GM19043 (cell line): ENCODE measurements around the gene SLC12A7.
"Not testable (repeated sequence)": the region's sequence is repeated elsewhere in the genome, so short reads cannot be mapped to it uniquely, and the experiment has no call there.

Experiments used
- ATAC-seq: cut with Tn5 transposase; IDR thresholded peaks from one replicate; pipeline ENCODE4 v1.9.1; 2021; ENCODE audit warnings: low read depth; ENCODE audit not compliant: unreplicated experiment

Gene SLC12A7

DNA sequence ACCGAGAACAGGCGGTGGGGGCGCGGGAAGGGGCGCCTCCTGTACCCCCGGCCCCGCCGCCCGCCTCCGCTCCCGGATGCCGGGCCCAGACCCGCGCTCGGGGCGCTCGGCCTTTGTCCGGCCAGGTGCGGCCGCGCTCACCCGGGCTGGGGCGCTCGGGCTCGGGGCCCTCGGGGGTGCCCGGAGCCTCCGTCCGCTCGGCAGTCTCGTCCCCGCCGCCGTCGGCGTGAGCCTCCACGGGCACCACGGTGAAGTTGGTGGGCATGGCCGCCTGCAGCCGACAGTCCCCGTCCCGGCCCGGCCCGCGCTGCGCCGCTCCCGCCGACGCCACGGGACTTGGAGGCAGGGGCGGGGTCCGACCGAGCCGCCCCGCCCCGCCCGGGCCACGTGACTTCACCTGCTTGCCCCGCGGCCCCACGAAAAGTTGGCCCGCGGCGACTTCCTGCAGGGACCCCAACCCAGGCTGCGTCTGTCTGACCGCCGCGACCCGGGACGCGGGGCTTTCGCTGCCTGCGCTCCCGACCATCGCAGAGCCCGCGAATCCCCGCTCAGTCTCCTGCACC, at the start of gene SLC12A7:
Gene SLC12A7 (minus strand): TSS at position 337 of the 563 bp plus-strand sequence. CDS start 72 bp downstream, at position 265.
- peak; percentile 65 for ATAC-seq

DNA sequence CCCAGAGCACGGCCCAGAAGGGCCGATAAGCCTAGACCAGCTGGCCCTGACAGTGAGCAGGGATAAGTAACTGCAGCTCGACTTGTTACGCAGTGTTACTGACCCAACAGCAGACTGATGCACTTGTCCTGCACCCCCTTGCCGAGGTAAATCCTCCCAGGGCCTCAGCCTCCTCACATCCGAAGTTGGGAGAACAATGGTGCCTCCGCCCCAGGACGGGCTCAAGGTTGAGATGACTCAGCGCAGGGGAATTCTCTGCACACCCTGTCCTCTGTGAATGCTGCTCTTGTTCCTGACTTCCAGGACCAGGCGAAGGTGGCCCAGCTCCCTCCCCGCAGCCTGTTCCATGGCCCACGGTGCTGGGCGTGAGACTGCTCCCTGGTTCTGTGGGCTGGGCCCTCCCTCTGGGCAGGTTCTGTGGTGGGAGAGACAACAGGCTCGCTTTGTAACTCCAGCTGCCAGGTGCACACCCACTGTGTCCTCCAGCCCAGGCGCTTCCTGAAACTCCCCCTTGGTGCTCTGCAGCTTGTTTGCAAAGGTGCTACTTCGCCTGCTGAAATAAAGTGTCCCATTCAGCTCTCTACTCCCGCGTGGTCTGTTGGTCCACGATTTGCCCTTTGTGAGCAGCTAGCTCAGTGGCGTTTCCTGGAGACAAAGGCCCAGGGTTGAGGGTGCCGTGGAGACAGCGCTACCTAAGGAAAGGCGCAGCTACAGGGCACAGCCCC, 49.4 kb upstream of the SLC12A7 start:
- no peak for ATAC-seq

DNA sequence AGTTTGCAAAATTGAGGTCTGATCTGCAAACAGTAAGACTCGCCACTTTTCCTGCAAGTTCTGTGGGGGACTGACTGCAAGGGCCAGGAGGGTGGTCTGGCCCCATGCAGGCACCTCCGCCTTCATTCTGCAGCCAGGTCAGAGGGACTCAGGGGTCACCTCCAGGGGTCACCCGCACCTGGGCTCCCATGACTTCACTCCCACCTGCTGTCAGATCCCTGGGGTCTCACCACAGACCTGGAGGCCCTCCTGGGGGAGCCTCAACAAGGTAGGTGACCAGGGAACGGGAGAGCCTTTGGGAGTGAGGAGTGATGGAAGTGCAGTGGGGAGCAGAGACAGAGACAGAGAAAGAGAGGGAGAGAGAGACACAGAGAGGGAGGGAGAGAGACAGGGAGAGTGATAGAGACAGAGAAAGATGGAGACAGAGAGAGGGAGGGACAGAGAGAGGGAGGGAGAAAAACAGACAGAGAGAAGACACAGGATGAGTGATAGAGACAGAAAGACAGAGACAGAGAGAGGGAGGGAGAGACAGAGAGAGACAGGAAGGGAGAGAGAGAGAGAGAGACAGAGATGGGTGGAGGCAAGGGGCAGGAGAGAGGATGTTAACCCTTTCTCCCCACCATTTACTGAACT, 48.0 kb upstream of the SLC12A7 start:
- ATAC-seq: no peak

DNA sequence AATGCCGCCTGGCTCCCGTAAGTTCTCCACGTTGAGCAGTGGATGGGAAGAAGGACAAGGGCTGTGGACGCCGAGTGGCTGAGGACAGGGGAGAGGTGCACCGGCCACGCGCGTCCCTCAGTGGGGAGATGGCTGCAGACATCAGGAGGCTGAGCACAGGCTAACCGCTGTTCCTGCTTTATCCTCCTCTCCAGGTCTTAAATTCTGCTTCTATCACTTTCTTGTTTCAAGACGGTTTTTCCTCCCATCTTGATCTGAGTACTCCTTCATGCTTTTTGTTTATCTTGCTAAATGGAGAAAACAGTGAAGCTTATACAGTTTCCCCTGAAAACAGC, 47.4 kb upstream of the SLC12A7 start:
- ATAC-seq: no peak

DNA sequence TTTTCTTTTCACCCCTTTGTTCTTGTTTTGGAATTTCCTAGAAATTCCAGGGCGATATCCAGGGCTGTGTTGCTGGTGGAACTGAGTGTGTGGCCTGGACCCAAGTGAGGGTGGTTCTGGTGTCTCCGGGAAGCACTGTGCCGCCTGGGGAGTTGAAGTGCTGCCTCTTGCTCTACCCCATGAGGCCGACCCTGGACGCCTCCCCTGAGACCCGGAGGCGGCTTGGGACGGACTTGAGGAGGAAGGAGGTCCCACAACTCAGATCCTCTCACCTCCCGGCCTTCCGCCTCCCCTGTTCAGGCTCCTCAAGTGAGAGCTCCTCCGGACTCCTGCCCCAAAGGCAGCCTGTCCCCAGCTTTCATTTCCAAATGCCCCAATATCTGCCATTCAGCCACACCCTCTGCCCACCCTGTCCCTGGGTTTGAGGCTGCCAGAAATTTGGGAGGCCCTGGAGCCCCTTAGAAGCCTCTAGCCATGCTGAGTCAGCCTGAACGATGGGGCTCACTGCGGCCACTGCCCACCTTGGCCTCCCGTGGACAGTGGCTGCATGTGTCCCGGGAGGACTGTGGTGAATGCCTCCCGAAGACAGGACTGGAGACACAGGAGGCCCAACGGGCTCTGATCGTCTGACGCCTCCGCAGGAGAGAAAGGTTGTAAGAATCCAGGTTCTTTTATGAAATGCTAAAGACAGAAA, 46.9 kb upstream of the SLC12A7 start:
- ATAC-seq: no peak

DNA sequence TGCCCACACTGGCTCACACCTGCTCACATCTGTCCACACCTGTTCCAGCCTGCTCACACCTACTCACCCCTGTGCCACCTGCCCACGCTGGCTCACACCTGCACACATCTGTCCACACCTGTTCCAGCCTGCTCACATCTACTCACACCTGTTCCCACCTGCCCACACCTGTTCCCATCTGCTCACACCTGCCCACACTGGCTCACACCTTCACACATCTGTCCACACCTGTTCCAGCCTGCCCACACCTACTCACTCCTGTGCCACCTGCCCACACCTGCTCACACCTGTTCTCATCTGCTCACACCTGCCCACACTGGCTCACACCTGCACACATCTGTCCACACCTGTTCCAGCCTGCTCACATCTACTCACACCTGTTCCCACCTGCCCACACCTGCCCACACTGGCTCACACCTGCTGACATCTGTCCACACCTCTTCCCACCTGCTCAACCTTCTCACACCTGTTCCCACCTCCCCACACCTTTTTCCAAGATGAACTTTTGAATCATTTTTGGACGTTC, 45.7 kb upstream of the SLC12A7 start:
- ATAC-seq: not testable (repeated sequence)

DNA sequence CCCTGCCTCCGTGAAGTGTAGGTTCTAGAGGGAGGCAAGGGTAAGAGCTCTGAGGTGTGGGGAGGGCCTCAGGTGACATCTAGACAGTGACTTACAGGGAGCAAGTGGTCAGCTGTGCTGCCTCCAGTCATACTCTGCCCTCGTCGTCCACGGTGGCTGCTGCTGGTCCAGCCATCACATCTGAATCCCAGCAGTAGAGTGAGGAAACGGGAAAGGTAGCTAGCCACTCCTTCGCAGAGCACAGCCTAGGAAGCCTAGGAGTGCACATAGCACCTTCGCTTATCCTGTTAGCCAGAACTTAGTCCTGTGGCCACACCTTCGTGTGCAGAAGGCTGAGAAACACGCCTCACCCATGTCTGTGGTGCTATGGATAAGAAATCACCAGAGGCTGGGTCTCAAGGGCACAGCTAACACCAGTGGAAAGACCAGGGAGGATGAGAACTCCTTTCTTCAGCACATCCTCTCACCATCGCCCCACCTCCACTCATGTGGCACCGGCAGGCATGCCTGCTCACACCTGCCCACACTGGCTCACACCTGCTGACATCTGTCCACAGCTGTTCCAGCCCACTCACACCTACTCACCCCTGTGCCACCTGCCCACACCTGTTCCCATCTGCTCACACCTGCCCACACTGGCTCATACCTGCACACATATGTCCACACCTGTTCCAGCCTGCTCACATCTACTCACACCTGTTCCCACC, 45.0 kb upstream of the SLC12A7 start:
- ATAC-seq: no peak

DNA sequence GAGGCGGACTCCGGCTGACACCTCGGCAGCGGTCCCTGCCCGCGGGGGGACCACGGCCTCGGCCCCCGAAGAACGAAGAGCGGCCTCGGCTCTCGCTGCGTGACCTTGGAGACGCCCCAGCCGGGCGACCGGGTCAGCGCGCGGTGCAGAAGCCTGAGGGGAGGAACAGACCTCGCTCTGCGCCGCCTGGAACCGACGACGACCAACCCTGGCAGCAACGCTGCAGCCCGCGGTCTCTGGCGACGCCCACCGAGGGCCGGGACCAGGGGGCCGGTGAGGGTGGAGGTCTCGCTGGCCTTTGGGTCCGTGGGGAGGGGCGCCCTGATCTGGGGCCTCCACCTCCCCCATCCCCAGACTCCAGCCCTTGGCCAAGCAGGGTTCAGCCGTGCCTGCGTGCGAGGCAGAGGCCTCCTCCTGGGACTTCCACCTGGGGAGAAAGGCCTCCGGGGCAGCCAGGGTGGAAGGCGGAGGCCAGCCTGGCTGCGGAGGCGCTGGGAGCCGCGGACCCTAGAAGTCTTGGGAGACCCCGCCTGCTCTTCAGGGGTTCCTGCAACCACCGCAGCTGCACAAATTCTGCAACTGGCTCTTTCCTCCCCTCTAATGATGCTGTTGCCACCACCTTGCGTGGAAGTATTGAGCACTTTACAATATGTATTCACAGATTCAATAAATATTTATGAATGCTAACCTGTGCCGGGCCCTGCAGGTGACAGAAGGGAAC, 44.3 kb upstream of the SLC12A7 start:
- no peak for ATAC-seq

DNA sequence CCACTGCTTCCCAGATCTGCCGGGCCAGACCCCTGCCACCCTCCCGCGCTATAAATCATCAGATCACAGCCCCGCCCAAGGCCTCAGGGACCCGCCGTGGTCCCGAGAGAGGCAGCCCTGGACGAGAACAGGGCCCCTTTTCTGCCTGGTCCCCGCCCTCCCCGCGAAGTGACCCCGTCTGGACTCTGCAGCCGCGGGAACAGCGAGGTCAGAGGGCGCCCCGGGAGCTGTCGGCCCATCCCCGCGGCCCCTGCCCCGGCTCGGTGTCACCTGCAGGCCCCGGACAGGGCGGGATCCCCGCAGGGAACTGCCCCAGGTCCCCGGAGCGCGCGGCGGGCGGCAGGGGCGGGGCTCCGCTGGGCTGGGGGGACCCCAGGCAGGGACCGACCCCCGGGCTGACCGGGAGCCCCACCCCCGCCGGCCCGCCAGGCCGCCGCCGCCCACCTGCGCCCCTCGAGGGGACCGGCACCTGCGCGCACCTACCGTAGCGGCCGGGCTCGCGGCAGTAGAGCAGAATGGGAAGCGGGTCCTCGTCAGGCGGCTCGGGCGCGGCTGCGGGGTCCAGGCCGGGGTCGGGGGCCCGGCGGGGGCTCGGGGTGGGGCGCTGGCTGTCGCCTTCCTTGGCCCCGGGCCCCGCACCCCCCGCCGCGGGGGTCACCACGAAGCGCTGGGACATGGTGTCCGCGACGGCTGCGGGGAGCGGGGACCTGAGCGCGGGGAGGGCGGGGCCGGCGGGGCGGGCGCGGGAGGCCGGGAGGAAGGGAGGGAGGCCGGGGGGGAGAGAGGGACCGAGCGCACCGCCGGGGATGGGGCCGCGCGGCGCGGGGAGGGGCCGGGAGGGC, 43.5 kb upstream of the SLC12A7 start:
- no peak for ATAC-seq

DNA sequence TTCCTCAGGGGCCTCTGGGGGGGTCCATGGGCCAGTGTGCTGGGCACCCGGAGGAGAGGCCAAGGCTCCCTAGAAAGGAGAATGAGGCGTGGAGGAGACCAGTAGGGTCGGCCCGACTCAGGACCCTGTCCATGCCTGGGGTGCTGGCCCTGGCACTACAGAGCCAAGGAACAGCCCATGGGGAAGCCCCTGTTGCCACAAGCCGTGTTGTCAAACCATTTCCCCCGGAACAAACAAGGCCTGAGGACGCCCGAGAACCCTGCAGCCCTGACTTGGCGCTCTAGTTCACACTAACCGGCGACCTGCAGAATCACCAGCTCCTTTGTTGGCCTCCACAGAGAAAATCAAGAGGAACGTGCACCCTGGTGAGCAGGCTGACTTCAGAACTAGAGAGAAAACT, 41.6 kb upstream of the SLC12A7 start:
- no peak for ATAC-seq

DNA sequence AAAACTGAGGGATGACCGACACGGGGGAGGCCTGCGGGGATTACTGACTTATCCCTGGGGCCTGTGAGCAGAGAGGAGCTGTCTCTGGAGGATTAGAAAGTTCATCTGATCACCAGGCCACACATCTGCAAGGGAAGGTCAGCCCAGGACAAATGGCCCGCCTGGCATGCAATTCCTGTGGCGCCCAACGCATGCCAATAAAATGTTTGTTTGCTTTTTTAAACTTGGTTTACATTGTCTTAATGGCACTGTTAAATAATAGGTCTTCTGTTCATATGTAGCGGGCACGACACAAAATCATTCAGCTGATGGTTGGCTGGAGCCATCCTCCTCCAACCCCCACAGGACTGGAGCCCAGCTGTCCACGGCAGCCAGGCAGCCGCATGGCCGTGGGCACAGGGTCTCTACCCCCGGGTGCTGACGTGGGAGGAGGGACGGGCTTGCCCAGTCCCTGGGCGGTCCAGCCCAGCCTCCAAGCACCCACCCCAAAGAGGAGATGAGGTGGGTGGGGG, 41.0 kb upstream of the SLC12A7 start:
- no peak for ATAC-seq

DNA sequence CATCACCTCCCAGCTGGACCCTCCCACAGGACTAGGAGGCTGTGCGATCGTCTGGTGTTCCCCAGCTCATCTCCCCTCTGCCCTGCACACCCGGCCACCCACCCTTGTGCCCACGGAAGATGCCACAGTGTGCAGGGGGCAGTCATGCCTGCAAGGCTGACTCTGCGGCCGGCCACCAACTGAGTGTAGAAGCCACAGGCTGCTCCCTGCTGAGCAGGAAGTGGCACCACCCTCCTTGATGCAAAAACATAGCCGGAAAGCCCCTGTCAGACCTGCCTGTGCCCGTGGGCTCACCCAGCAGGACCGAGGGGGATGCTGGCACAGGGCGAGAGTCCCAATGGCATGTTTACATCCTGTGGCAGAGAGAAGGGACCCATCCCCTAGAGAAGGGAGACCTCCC, 40.3 kb upstream of the SLC12A7 start:
- no peak for ATAC-seq

DNA sequence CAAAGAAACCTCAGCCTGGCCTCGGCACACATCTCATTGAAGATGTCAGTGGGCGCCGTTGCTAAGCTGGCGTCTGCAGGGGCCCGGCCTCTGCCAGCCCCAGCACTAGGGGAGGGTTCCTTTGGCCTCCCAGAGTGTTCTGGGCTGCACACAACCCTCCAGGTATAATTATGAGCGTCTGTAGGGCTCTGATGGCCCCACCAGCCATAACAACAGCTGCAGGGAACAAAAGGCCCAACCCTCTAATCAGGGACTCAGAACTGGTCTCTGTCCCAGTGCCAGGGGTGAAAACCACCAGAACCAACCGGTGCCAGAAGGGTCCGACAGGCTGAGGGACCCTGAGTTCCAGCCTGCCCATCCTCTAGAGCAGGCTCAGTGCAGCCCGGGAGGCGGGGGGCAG, 39.5 kb upstream of the SLC12A7 start:
- ATAC-seq: no peak

DNA sequence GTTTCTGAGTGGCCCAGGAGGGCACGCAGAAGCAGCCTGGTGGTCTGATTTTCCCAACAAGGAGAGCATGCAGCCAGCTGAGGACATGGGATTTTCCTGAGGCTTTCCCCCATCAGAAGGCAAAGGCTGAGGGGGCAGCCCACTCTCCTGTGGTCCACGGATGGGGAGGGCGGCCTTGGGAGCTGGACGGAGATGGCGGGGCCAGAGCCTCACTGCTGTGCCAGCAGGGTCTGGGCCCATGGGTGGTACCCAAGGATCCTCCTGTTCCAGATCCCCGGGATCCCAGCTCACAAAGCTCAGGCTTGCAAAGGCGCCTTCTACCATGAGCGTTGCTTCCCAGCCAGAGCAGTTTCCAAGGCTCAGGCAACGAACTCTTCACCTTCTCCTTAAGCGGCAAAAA, 39.0 kb upstream of the SLC12A7 start:
- no peak for ATAC-seq

DNA sequence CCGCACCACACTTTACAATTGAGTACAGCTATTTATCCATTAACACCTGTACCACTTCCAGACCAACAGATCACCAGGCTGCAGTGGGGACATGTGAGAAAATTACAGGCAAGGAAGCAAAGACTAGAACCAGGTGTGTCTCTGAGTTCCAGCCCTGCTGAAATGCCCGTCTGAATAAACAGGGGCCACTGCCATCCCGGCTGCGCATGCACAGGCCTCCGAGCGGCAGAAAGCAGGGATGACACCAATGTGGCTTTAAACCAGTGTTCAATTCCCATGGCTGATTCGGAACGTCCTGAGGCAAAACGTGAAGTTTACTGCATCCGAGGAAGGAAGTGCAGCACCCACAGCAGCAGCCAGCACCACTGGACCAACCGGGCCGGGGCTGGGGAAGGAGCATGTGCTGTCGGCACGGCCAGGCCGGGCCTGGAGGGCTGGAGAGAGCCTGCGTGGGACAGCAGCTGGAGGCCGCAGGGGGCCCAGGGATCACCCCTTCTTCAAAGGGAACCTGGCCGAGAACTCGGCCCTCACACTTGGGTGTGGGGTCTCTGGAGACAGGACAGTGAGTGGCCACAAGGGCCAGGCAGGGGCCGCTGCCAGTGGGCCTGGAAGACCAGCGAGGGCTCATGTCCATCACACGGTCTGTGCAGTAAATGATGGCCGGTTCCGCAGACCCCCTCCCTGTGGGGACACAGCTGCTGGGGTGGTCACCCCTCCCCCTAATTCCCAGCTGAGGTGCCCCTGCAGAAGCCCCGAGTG, 33.0 kb upstream of the SLC12A7 start:
- no peak for ATAC-seq

DNA sequence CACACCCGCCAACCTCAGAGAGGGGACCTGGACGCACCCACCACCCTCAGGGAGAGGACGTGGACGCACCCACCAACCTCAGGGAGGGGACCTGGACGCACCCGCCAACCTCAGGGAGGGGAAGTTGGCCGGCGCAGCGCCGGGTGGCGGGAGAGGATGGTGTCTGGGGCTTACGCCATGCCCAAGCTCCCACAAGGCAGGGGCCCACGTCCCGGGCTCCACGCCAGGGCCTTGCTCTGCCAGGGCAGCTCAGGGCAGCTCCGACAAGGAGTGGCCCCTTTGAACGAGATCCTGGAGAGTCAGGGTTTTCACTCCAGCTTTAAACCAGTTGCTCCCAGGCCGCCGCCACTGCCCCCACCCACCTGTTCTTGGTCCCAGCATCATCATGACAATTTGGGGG, 32.2 kb upstream of the SLC12A7 start:
- ATAC-seq: no peak

DNA sequence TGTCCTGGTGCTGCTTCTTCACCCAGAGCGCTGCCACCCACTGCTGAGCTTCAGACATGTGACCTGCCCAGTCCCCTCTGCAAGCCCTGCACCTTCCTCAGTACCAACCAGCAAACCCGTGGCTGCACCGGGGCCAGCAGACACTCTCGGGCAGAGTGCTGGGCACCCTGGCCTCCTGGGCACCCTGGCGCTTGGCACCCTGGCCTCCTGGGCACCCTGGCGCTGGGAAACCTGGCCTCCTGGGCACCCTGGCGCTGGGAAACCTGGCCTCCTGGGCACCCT, 31.7 kb upstream of the SLC12A7 start:
- ATAC-seq: no peak

DNA sequence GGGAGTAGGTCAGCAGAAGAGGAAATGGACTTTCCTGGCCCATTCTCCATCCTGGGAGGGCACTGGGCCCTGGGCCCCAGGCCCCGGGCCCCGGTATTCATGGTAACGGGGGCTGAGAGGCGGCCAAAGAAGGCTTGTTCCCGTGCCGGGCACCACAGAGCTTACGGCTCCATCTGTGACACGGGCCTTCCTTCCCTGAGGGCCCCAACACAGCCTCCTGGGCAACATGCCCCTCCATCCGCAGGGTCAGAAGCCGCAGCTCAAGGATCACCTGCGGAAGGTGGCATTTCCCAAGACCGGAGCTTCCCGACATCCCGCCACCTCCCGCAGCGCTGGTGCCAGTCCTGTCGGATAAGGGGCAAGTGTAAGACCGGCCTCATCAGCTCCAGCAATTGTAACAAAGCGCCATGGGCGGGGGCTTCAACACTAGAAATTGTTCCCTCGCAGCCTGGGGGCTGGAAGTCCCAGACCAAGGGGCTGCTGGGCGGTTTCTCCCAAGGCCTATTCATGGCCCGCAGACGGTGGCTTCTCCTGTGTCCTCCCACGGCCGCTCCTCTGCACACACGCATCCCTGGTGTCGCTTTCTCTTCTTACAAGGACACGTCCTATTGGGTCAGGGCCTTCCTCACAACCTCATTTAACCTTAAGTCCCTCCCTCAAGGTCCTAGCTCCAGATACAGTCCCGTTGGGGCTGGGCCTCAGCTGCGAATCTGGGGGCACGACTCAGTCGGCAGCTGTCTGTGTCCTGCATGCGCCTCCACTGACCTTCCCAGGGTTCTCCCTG, 31.2 kb upstream of the SLC12A7 start:
- no peak for ATAC-seq
